ENCODE results near the gene PCSK1N.
"Not testable (repeated sequence)": the region's sequence is repeated elsewhere in the genome, so short reads cannot be mapped to it uniquely, and the experiment has no call there.

The PCSK1N gene

GRCh38 chrX:48835524-48836329 lies at the start of gene PCSK1N:
Gene PCSK1N, minus strand, starts transcription at chrX:48835610. Its CDS starts 78 bp downstream, at chrX:48835532.
- peak; percentile 11 for DNase-seq

GRCh38 chrX:48883729-48884128 lies 48.3 kb upstream of the PCSK1N start:
- no peak for DNase-seq

- not testable (repeated sequence) for DNase-seq
Observed at GRCh38 chrX:48876944-48877343, 41.5 kb upstream of the PCSK1N start.

- DNase-seq, result not testable (repeated sequence)
Observed at GRCh38 chrX:48872017-48872416, 36.6 kb upstream of the PCSK1N start.

- DNase-seq, result no peak
Observed at GRCh38 chrX:48864210-48864609, 28.8 kb upstream of the PCSK1N start.

GRCh38 chrX:48854898-48855297 lies 19.5 kb upstream of the PCSK1N start:
- DNase-seq, result no peak

GRCh38 chrX:48854121-48854804 lies 18.9 kb upstream of the PCSK1N start:
- DNase-seq, result not testable (repeated sequence)

GRCh38 chrX:48853494-48853893 lies 18.1 kb upstream of the PCSK1N start:
- not testable (repeated sequence) for DNase-seq

GRCh38 chrX:48852857-48853256 lies 17.4 kb upstream of the PCSK1N start:
- no peak for DNase-seq

GRCh38 chrX:48848847-48849246 lies 13.4 kb upstream of the PCSK1N start:
- DNase-seq, result no peak

- DNase-seq, result no peak
Observed at GRCh38 chrX:48839686-48840085, 4.3 kb upstream of the PCSK1N start.

GRCh38 chrX:48834383-48834709 lies 1.1 kb downstream of the PCSK1N start:
- DNase-seq, result no peak

- no peak for DNase-seq
Observed at GRCh38 chrX:48833542-48834138, 1.8 kb downstream of the PCSK1N start.

- no peak for DNase-seq
Observed at GRCh38 chrX:48831909-48832291, 3.5 kb downstream of the PCSK1N start.

- DNase-seq, result no peak
Observed at GRCh38 chrX:48831136-48831908, 4.1 kb downstream of the PCSK1N start.

GRCh38 chrX:48829016-48829735 lies 6.2 kb downstream of the PCSK1N start:
- no peak for DNase-seq

- DNase-seq, result no peak
Observed at GRCh38 chrX:48827654-48827968, 7.8 kb downstream of the PCSK1N start.

- DNase-seq, result no peak
Observed at GRCh38 chrX:48826876-48827653, 8.3 kb downstream of the PCSK1N start.

- DNase-seq, result no peak
Observed at GRCh38 chrX:48826135-48826875, 9.1 kb downstream of the PCSK1N start, which contains the start of gene ERAS. Gene ERAS, plus strand, starts transcription at chrX:48826513. Its CDS starts 2,611 bp downstream, at chrX:48829124.

GRCh38 chrX:48824066-48824465 lies 11.3 kb downstream of the PCSK1N start:
- no peak for DNase-seq

GRCh38 chrX:48823053-48823452 lies 12.4 kb downstream of the PCSK1N start:
- DNase-seq, result no peak

Measured in stimulated activated CD4-positive, alpha-beta T cell treated with anti-CD3 and anti-CD28 coated beads, Interleukin-4, amount 100 ng/mL, for 24 hours (primary cell).